Uterus (tissue), 2 donors: ENCODE data around the gene DNM1.

ENCODE experiments used
- POLR2A ChIP-seq, 2 donors: fragments of 450-650 bp; IDR thresholded peaks; one replicate each; pipeline ENCODE4 v1.6.1; 2016; ENCODE audit warnings: antibody characterized with exemption in 2 of 2, mild to moderate bottlenecking in 1 of 2, moderate library complexity in 1 of 2
- TF ChIP-seq, protein P1 (sequence below), 4 experiments: fragments of 200-600 bp in 2 of 4; fragments of 450-650 bp in 2 of 4; sonication (generic) in 2 of 4; IDR thresholded peaks; one replicate each; pipeline ENCODE4 v1.5.1; 2016 to 2019; ENCODE audit warnings: antibody characterized with exemption in 4 of 4, mild to moderate bottlenecking in 2 of 4, moderate library complexity in 1 of 4

- no peak for TF ChIP-seq POLR2A (IDR thresholded peaks at IDR 0.05)
- TF ChIP-seq, protein P1, sequence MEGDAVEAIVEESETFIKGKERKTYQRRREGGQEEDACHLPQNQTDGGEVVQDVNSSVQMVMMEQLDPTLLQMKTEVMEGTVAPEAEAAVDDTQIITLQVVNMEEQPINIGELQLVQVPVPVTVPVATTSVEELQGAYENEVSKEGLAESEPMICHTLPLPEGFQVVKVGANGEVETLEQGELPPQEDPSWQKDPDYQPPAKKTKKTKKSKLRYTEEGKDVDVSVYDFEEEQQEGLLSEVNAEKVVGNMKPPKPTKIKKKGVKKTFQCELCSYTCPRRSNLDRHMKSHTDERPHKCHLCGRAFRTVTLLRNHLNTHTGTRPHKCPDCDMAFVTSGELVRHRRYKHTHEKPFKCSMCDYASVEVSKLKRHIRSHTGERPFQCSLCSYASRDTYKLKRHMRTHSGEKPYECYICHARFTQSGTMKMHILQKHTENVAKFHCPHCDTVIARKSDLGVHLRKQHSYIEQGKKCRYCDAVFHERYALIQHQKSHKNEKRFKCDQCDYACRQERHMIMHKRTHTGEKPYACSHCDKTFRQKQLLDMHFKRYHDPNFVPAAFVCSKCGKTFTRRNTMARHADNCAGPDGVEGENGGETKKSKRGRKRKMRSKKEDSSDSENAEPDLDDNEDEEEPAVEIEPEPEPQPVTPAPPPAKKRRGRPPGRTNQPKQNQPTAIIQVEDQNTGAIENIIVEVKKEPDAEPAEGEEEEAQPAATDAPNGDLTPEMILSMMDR (IDR thresholded peaks at IDR 0.05) = no peak
Observed at GRCh38 chr9:128276574-128277270, 73.5 kb downstream of the DNM1 start.
